GM23338 (cell line): ENCODE measurements around the gene MYO18A. TPM values are rescaled to one million over a fixed set of nuclear protein-coding genes. Genes with fewer than 3 reads are reported as not detected.
A peak's percentile ranks its signal among the peaks of the same experiment; 100 is the strongest.

ENCODE experiments used
- ATAC-seq: fragments of 200-7000 bp; cut with Tn5 transposase; 3 replicates; pipeline ENCODE4 v1.9.1; 2020
- DNase-seq: peaks from one replicate; pipeline ENCODE4 v3.0.0-alpha.2; 2015; ENCODE audit warnings: low spot score
- H2AFZ ChIP-seq: fragments of 200-600 bp; sonication (generic); 2 replicates; pipeline ENCODE4 v1.8.0; 2016; ENCODE audit warnings: antibody characterized with exemption, mild to moderate bottlenecking, moderate library complexity
- H3F3A ChIP-seq: fragments of 200-600 bp; sonication (generic); replicated peaks from 2 replicates; pipeline ENCODE4 v1.8.0; 2017; ENCODE audit warnings: antibody characterized with exemption, mixed run types, low read depth
- H3K27ac ChIP-seq: fragments of 200-600 bp; sonication (generic); 2 replicates; pipeline ENCODE4 v1.6.1; 2016; ENCODE audit warnings: low read depth
- H3K27me3 ChIP-seq: fragments of 200-600 bp; sonication (generic); 2 replicates; pipeline ENCODE4 v1.8.0; 2016; ENCODE audit warnings: mild to moderate bottlenecking, mixed run types, moderate library complexity; ENCODE audit not compliant: insufficient read depth
- H3K36me3 ChIP-seq: fragments of 200-600 bp; sonication (generic); 2 replicates; pipeline ENCODE4 v1.8.0; 2016; ENCODE audit warnings: mild to moderate bottlenecking; ENCODE audit not compliant: insufficient read depth
- H3K4me1 ChIP-seq: fragments of 200-600 bp; sonication (generic); 2 replicates; pipeline ENCODE4 v1.8.0; 2016; ENCODE audit warnings: mild to moderate bottlenecking, moderate library complexity; ENCODE audit not compliant: insufficient read depth
- H3K4me2 ChIP-seq: fragments of 200-600 bp; sonication (generic); 2 replicates; pipeline ENCODE4 v1.7.1; 2017; ENCODE audit warnings: mixed run types
- H3K4me3 ChIP-seq: fragments of 200-600 bp; sonication (generic); 2 replicates; pipeline ENCODE4 v1.6.1; 2016; ENCODE audit warnings: mixed run types
- H3K79me2 ChIP-seq: fragments of 200-600 bp; sonication (generic); replicated peaks from 2 replicates; pipeline ENCODE4 v1.8.0; 2017; ENCODE audit warnings: mild to moderate bottlenecking; ENCODE audit not compliant: insufficient read depth
- H3K9me2 ChIP-seq: fragments of 200-600 bp; sonication (generic); 2 replicates; pipeline ENCODE4 v1.8.0; 2017; ENCODE audit not compliant: insufficient read depth
- H4K20me1 ChIP-seq: fragments of 200-600 bp; sonication (generic); replicated peaks from 2 replicates; pipeline ENCODE4 v1.8.0; 2017; ENCODE audit warnings: mild to moderate bottlenecking; ENCODE audit not compliant: insufficient read depth
- H3K27ac Mint-ChIP-seq: 2 replicates; pipeline ENCODE4 v1.8.0; 2020; ENCODE audit warnings: inconsistent platforms, mild to moderate bottlenecking, moderate library complexity, mixed read lengths
- H3K27me3 Mint-ChIP-seq: 3 replicates; pipeline ENCODE4 v1.8.0; 2022; ENCODE audit warnings: low read depth, mild to moderate bottlenecking, moderate library complexity, mixed read lengths, inconsistent platforms; ENCODE audit not compliant: insufficient read depth, poor library complexity
- H3K36me3 Mint-ChIP-seq: 3 replicates; pipeline ENCODE4 v1.8.0; 2021; ENCODE audit warnings: low read depth, mild to moderate bottlenecking, inconsistent platforms, moderate library complexity, mixed read lengths
- H3K4me1 Mint-ChIP-seq: 3 replicates; pipeline ENCODE4 v1.8.0; 2020; ENCODE audit warnings: mild to moderate bottlenecking, inconsistent platforms, mixed read lengths
- H3K4me3 Mint-ChIP-seq: 3 replicates; pipeline ENCODE4 v1.8.0; 2021; ENCODE audit warnings: moderate library complexity, mild to moderate bottlenecking, inconsistent platforms, mixed read lengths
- H3K9me3 Mint-ChIP-seq: 3 replicates; pipeline ENCODE4 v1.8.0; 2020; ENCODE audit warnings: moderate library complexity, mild to moderate bottlenecking, inconsistent platforms, mixed read lengths
- CREB1 ChIP-seq: fragments of 250-450 bp; sonication (Bioruptor Pico); IDR thresholded peaks from 2 replicates; pipeline ENCODE4 v1.5.0; 2020; ENCODE audit warnings: low read depth, mild to moderate bottlenecking, moderate library complexity
- CTCF ChIP-seq, 2 experiments: fragments of 200-600 bp in 1 of 2; sonication (generic) in 1 of 2; conservative IDR thresholded peaks; 2 replicates each; pipeline versions ENCODE4 v1.5.1 to v1.6.1; 2016 to 2017; ENCODE audit warnings: antibody characterized with exemption in 2 of 2, low read depth in 2 of 2, mild to moderate bottlenecking in 2 of 2, moderate library complexity in 1 of 2
- EZH2 ChIP-seq: fragments of 200-600 bp; sonication (generic); IDR thresholded peaks from one replicate; pipeline ENCODE4 v1.8.0; 2017; ENCODE audit warnings: antibody characterized with exemption, mild to moderate bottlenecking, low read depth; ENCODE audit not compliant: unreplicated experiment
- JUNB ChIP-seq: IDR thresholded peaks from one replicate; pipeline ENCODE4 v1.6.1; 2016; ENCODE audit warnings: antibody characterized with exemption; ENCODE audit not compliant: unreplicated experiment
- POLR2AphosphoS5 ChIP-seq: IDR thresholded peaks from 2 replicates; pipeline ENCODE4 v1.6.1; 2016; ENCODE audit warnings: antibody characterized with exemption, low read depth
- STAT1 ChIP-seq: IDR thresholded peaks from one replicate; pipeline ENCODE4 v1.6.1; 2016; ENCODE audit warnings: antibody characterized with exemption; ENCODE audit not compliant: unreplicated experiment
- ZNF331 ChIP-seq: fragments of 250-450 bp; sonication (Bioruptor Pico); IDR thresholded peaks from 2 replicates; pipeline ENCODE4 v1.5.0; 2020; ENCODE audit warnings: low read depth, mild to moderate bottlenecking, moderate library complexity
- polyA plus RNA-seq: library from polyadenylated mRNA; unstranded; fragments of >200 nt; fragmentation: Nextera tagmentation; extraction: Ambion mirVana; gene quantifications from 2 replicates; pipeline ENCODE4 v1.2.1, GENCODE V29; 2016
- total RNA-seq: library from RNA; depleted of rRNA; stranded (reverse); fragments of >200 nt; shearing (Covaris generic); gene quantifications from 2 replicates; pipeline ENCODE4 v1.2.3, GENCODE V29; 2014
- TF ChIP-seq, protein P1 (sequence below): IDR thresholded peaks from one replicate; pipeline ENCODE4 v1.6.1; 2018; ENCODE audit warnings: antibody characterized with exemption; ENCODE audit not compliant: unreplicated experiment
- TF ChIP-seq, protein P2 (sequence below): IDR thresholded peaks from 2 replicates; pipeline ENCODE4 v1.6.1; 2016; ENCODE audit warnings: antibody characterized with exemption

The MYO18A gene
- total and polyA plus RNA-seq, 2 experiments from 2014 or later = 18.3 to 37.5 TPM

GRCh38 chr17:29086628-29087332 lies 93.4 kb downstream of the MYO18A start (continued):
- TF ChIP-seq CTCF (conservative IDR thresholded peaks at IDR 0.05; ENCODE audit: low read depth in 2 of 2) (no peak), STAT1 (no peak), CREB1 (CRISPR knock-in tag) (no peak), POLR2AphosphoS5 (no peak)
- TF ChIP-seq, protein P1, sequence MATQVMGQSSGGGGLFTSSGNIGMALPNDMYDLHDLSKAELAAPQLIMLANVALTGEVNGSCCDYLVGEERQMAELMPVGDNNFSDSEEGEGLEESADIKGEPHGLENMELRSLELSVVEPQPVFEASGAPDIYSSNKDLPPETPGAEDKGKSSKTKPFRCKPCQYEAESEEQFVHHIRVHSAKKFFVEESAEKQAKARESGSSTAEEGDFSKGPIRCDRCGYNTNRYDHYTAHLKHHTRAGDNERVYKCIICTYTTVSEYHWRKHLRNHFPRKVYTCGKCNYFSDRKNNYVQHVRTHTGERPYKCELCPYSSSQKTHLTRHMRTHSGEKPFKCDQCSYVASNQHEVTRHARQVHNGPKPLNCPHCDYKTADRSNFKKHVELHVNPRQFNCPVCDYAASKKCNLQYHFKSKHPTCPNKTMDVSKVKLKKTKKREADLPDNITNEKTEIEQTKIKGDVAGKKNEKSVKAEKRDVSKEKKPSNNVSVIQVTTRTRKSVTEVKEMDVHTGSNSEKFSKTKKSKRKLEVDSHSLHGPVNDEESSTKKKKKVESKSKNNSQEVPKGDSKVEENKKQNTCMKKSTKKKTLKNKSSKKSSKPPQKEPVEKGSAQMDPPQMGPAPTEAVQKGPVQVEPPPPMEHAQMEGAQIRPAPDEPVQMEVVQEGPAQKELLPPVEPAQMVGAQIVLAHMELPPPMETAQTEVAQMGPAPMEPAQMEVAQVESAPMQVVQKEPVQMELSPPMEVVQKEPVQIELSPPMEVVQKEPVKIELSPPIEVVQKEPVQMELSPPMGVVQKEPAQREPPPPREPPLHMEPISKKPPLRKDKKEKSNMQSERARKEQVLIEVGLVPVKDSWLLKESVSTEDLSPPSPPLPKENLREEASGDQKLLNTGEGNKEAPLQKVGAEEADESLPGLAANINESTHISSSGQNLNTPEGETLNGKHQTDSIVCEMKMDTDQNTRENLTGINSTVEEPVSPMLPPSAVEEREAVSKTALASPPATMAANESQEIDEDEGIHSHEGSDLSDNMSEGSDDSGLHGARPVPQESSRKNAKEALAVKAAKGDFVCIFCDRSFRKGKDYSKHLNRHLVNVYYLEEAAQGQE = no peak
- TF ChIP-seq, protein P2, sequence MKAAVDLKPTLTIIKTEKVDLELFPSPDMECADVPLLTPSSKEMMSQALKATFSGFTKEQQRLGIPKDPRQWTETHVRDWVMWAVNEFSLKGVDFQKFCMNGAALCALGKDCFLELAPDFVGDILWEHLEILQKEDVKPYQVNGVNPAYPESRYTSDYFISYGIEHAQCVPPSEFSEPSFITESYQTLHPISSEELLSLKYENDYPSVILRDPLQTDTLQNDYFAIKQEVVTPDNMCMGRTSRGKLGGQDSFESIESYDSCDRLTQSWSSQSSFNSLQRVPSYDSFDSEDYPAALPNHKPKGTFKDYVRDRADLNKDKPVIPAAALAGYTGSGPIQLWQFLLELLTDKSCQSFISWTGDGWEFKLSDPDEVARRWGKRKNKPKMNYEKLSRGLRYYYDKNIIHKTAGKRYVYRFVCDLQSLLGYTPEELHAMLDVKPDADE = no peak

- TF ChIP-seq, protein P1 = no peak
- TF ChIP-seq JUNB = no peak
- TF ChIP-seq, protein P2 = no peak
- TF ChIP-seq CTCF (conservative IDR thresholded peaks at IDR 0.05; ENCODE audit: low read depth in 2 of 2) = no peak
- no peak for TF ChIP-seq EZH2
- TF ChIP-seq ZNF331 (CRISPR knock-in tag) = no peak
- no peak for TF ChIP-seq CREB1 (CRISPR knock-in tag)
- DNase-seq (no peak), ATAC-seq (peak; percentile 17)
- Histone ChIP-seq H3K27me3 (no peaks in the 10 kb centered on the region), H3K9me2 (no peaks in the 10 kb centered on the region), H3K79me2 (no peaks in the 10 kb centered on the region), H3K36me3 (no peaks in the 10 kb centered on the region; the same call in 1 of the 2 replicates), H3F3A (peaks cover 20% of the 10 kb centered on the region), H3K4me2 (peak overlapping the region; percentile 69), H3K4me3 (no peak overlapping the region), H3K4me1 (peaks cover 22% of the 10 kb centered on the region), H2AFZ (no peak overlapping the region), H3K27ac (0 out of 2 replicates have a peak overlapping the region, but pooled peaks have one; percentile 26), H4K20me1 (no peaks in the 10 kb centered on the region)
- peak overlapping the region; percentile 4; the same call in 1 of the 3 replicates for H3K4me3 Mint-ChIP-seq
- H3K27ac Mint-ChIP-seq = no peak overlapping the region
- peaks cover 36% of the 10 kb centered on the region for H3K36me3 Mint-ChIP-seq
- peaks cover 3% of the 10 kb centered on the region; the same call in 1 of the 3 replicates for H3K9me3 Mint-ChIP-seq
- peaks cover 61% of the 10 kb centered on the region for H3K4me1 Mint-ChIP-seq
- peaks cover 24% of the 10 kb centered on the region for H3K27me3 Mint-ChIP-seq
Observed at GRCh38 chr17:29085223-29085622, 95.0 kb downstream of the MYO18A start.
